PFSK-1 (cell line): Measurements from ENCODE around the gene P3R3URF.

Source experiments
- FOXP2 ChIP-seq: optimal IDR thresholded peaks from 2 replicates; pipeline ENCODE3; 2011; ENCODE audit warnings: borderline replicate concordance, control low read depth, inconsistent platforms; ENCODE audit not compliant: insufficient read depth; ENCODE audit errors: extremely low read length, extremely low read depth
- POLR2AphosphoS5 ChIP-seq: IDR thresholded peaks from 2 replicates; pipeline ENCODE4 v1.6.1; 2012; ENCODE audit warnings: low read depth, mild to moderate bottlenecking, control low read depth, low read length, moderate library complexity
- SIN3A ChIP-seq: IDR thresholded peaks from 2 replicates; pipeline ENCODE4 v1.6.1; 2012; ENCODE audit warnings: mild to moderate bottlenecking, low read length, moderate library complexity, borderline replicate concordance; ENCODE audit not compliant: insufficient read depth
- TAF1 ChIP-seq: IDR thresholded peaks from 2 replicates; pipeline ENCODE4 v1.6.1; 2012; ENCODE audit warnings: low read length, control low read depth, borderline replicate concordance; ENCODE audit not compliant: insufficient read depth
- TF ChIP-seq, protein P1 (sequence below), 2 experiments: IDR thresholded peaks; 2 replicates each; pipeline versions ENCODE4 v1.6.1 to v1.8.0; 2011 to 2012; ENCODE audit warnings: low read depth in 2 of 2, low read length in 2 of 2, control low read depth in 1 of 2, inconsistent platforms in 1 of 2, mild to moderate bottlenecking in 1 of 2, moderate library complexity in 1 of 2; ENCODE audit not compliant: insufficient read depth in 1 of 2

P3R3URF gene

DNA sequence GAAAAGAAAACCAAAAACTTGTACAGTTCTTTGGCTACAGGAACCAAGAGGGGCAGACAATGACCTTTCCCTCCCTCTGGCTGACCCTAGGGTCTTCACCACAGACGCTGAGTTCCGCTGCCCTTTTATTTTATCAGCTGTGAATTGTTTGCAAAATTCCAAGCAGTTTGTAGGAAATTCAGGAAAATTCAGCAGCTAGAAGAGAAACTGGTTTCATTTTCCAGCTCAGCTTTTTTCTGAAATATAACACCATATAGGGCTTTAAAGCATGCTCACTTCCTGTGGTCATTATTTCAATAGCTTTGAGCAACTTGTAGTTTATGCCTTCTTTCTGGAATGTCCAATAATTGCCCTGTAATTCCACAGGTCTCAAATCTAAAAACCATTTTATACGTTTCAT lies 38.4 kb downstream of the P3R3URF start:
- TF ChIP-seq FOXP2 = no peak
- TF ChIP-seq POLR2AphosphoS5 = no peak
- TF ChIP-seq TAF1 = no peak
- TF ChIP-seq, protein P1, sequence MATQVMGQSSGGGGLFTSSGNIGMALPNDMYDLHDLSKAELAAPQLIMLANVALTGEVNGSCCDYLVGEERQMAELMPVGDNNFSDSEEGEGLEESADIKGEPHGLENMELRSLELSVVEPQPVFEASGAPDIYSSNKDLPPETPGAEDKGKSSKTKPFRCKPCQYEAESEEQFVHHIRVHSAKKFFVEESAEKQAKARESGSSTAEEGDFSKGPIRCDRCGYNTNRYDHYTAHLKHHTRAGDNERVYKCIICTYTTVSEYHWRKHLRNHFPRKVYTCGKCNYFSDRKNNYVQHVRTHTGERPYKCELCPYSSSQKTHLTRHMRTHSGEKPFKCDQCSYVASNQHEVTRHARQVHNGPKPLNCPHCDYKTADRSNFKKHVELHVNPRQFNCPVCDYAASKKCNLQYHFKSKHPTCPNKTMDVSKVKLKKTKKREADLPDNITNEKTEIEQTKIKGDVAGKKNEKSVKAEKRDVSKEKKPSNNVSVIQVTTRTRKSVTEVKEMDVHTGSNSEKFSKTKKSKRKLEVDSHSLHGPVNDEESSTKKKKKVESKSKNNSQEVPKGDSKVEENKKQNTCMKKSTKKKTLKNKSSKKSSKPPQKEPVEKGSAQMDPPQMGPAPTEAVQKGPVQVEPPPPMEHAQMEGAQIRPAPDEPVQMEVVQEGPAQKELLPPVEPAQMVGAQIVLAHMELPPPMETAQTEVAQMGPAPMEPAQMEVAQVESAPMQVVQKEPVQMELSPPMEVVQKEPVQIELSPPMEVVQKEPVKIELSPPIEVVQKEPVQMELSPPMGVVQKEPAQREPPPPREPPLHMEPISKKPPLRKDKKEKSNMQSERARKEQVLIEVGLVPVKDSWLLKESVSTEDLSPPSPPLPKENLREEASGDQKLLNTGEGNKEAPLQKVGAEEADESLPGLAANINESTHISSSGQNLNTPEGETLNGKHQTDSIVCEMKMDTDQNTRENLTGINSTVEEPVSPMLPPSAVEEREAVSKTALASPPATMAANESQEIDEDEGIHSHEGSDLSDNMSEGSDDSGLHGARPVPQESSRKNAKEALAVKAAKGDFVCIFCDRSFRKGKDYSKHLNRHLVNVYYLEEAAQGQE (IDR thresholded peaks at IDR 0.05; ENCODE audit: insufficient read depth in 1 of 2, low read depth in 2 of 2, low read length in 2 of 2) = no peak
- no peak for TF ChIP-seq SIN3A

DNA sequence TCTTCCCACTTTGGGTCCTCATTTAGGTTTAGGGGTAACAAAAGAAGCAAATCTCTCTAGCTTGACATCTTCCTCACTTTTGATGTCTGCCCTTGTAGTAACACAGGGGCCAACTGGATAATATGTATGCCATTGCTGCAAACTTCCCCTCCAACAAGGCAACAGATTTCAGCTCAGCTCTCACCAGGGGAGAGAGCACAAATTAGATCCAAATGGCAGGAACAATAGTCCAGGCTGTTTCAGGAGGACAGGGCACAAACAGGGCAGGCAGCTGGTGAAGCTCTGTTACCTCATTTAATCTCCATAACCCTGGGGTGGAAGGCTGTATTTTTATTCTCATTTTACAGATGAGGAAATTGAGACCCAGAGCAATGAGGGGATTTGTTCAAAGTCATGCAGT lies 39.6 kb downstream of the P3R3URF start:
- TF ChIP-seq POLR2AphosphoS5 (no peak), FOXP2 (no peak), SIN3A (no peak), TAF1 (no peak)
- TF ChIP-seq, protein P1 (IDR thresholded peaks at IDR 0.05; ENCODE audit: insufficient read depth in 1 of 2, low read depth in 2 of 2, low read length in 2 of 2) = no peak

DNA sequence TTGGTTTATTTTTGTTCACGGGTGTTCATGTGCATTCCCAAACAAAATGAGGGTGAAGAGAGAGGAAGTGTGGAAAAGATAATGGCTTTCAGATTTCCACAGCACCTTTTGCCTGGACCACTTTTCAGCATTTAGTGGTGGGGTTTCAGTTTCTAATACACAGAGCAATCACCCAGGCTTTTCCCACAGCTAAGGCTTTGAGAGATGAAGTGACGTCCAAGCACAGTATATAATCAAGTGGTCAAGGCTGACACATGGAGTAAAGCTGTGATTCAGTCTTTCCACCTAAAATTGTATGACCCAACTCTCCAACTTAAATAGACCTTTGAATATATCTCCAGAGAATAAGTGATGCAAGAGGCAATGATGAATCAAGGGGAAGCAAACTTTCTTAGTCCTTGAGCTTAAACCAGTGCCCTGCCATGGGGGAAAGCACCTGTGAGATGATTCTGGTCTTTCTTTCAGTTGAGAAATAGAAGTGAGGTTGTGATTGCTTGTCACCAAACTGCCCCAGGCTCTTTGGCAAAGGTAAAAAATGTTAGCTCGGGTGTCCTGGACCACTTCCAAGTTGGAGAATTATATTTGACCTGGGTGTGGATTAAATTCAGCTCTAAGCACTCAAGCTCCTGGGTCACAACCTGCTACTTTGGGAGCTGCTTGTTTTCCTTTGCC lies 41.5 kb downstream of the P3R3URF start:
- TF ChIP-seq POLR2AphosphoS5 (no peak), TAF1 (no peak), SIN3A (no peak), FOXP2 (no peak)
- TF ChIP-seq, protein P1 (IDR thresholded peaks at IDR 0.05; ENCODE audit: insufficient read depth in 1 of 2, low read depth in 2 of 2, low read length in 2 of 2) = no peak

DNA sequence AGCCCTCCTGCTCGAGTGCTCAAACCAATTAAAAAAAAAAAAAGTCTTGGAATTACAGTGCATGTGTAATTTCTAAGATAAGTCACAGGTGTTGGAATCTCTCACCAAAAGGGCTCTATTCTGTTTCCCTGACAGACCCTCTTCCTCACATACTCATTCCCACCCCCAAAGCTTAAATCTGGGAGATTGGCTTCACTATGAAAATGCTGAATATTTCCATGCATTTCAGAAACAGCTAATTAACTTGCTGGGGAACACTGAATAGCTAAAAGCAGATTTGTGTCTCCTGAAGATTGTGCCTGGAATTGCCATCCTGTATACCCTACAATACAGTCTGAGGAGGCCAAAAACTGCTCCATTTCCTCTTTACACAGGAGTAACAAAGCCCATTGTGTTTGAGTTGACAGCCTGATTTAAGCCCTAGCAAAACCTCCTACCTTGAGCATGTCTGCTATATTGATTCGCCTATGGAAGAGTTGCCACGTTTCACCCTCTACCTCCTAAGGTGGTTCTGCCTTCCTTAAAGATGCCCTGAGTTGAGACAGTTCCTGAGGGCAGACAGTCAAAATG lies 42.4 kb downstream of the P3R3URF start:
- TF ChIP-seq FOXP2 = no peak
- TF ChIP-seq POLR2AphosphoS5 = no peak; the same call in 1 of the 2 replicates
- TF ChIP-seq, protein P1 (IDR thresholded peaks at IDR 0.05; ENCODE audit: insufficient read depth in 1 of 2, low read depth in 2 of 2, low read length in 2 of 2) = no peak
- TF ChIP-seq TAF1 = no peak
- TF ChIP-seq SIN3A = no peak
